MCF 10A (cell line): ENCODE results near the gene PPIF. TPM values are rescaled to one million over a fixed set of nuclear protein-coding genes. Genes with fewer than 3 reads are reported as not detected.

Experiments
- BruUV-seq: library from RNA; stranded (reverse); fragments of 400-500 nt; replicated peaks from 2 replicates; lab custom pipeline; 2021; lab: Mats Ljungman, UMichigan
- CTCF ChIA-PET: fragments of 300-600 bp; sonication (Branson Sonifier 250); formaldehyde crosslinking; extraction: SDS; loops from one replicate; lab custom pipeline; 2021; ENCODE audit warnings: antibody characterized with exemption, inconsistent platforms; lab: Yijun Ruan, JAX
- POLR2A ChIA-PET: fragments of 300-600, 350-650 bp; sonication (Branson Sonifier 250); formaldehyde crosslinking; extraction: SDS; loops from one replicate; lab custom pipeline; 2020; ENCODE audit warnings: antibody characterized with exemption, inconsistent platforms; lab: Yijun Ruan, JAX
- DNase-seq: peaks from one replicate; pipeline ENCODE4 v3.0.0-alpha.2; 2018; ENCODE audit not compliant: unreplicated experiment
- H3K27ac Mint-ChIP-seq: one replicate; pipeline ENCODE4 v1.8.0; 2022; ENCODE audit warnings: mild to moderate bottlenecking, low read depth, mixed read lengths; ENCODE audit not compliant: unreplicated experiment
- H3K27me3 Mint-ChIP-seq: one replicate; pipeline ENCODE4 v1.8.0; 2022; ENCODE audit warnings: mixed read lengths; ENCODE audit not compliant: insufficient read depth, unreplicated experiment
- H3K36me3 Mint-ChIP-seq: one replicate; pipeline ENCODE4 v1.8.0; 2022; ENCODE audit warnings: mild to moderate bottlenecking, moderate library complexity, mixed read lengths; ENCODE audit not compliant: insufficient read depth, unreplicated experiment
- H3K4me1 Mint-ChIP-seq: one replicate; pipeline ENCODE4 v1.8.0; 2022; ENCODE audit warnings: mixed read lengths; ENCODE audit not compliant: insufficient read depth, unreplicated experiment
- H3K4me3 Mint-ChIP-seq: one replicate; pipeline ENCODE4 v1.8.0; 2022; ENCODE audit warnings: mild to moderate bottlenecking, moderate library complexity, mixed read lengths; ENCODE audit not compliant: unreplicated experiment
- H3K9me3 Mint-ChIP-seq: one replicate; pipeline ENCODE4 v1.8.0; 2022; ENCODE audit warnings: mixed read lengths; ENCODE audit not compliant: unreplicated experiment
- CTCF ChIP-seq: fragments of 200-600 bp; IDR thresholded peaks from one replicate; pipeline ENCODE4 v1.8.0; 2022; ENCODE audit warnings: antibody characterized with exemption, mild to moderate bottlenecking; ENCODE audit not compliant: unreplicated experiment
- intact Hi-C: fragments of 100-400 bp; cut with micrococcal nuclease; formaldehyde crosslinking; loops from 2 replicates; pipeline ENCODE4 v1.14.1; 2022
- total RNA-seq: library from RNA; stranded (reverse); gene quantifications from 2 replicates; pipeline ENCODE4 v1.2.3, GENCODE V29; 2022

Gene PPIF
- total RNA-seq, 1 experiment from 2014 or later = 76.5 TPM

- H3K36me3 Mint-ChIP-seq = no peaks in the 10 kb centered on the region
- no peaks in the 10 kb centered on the region for H3K4me1 Mint-ChIP-seq
- ChIA-PET CTCF (interaction anchor here (0.6 kb wide), 2 partner anchors 61 to 1077 kb away, joined by 3 to 4 read pairs; no protein-coding TSS in a partner anchor), POLR2A (no interaction called here)
- H3K27me3 Mint-ChIP-seq = no peaks in the 10 kb centered on the region
- no TSS peak for BruUV-seq
- intact Hi-C loops = no loop called here
- H3K27ac Mint-ChIP-seq = no peak overlapping the region
- no peak for TF ChIP-seq CTCF
- no peaks in the 10 kb centered on the region for H3K9me3 Mint-ChIP-seq
- DNase-seq = no peak
- H3K4me3 Mint-ChIP-seq = no peak overlapping the region
These were observed 6.5 kb upstream of the PPIF start for GRCh38 chr10:79340646-79341244.

- ChIA-PET POLR2A (interaction anchor here (1.4 kb wide), 1 partner anchor 13 kb away, joined by 7 read pairs; no protein-coding TSS in a partner anchor), CTCF (interaction anchor here (1.3 to 1.4 kb wide), 2 partner anchors 32 to 1295 kb away, joined by 3 to 4 read pairs; no protein-coding TSS in a partner anchor)
- Mint-ChIP-seq H3K9me3 (no peaks in the 10 kb centered on the region), H3K36me3 (no peaks in the 10 kb centered on the region), H3K4me1 (no peaks in the 10 kb centered on the region), H3K4me3 (no peak overlapping the region), H3K27me3 (no peaks in the 10 kb centered on the region), H3K27ac (no peak overlapping the region)
- intact Hi-C loops = no loop called here
- DNase-seq = no peak
- no peak for TF ChIP-seq CTCF
- BruUV-seq = no TSS peak
These were observed 4.9 kb upstream of the PPIF start for GRCh38 chr10:79342295-79342761.

GRCh38 chr10:79342811-79343561 lies 4.3 kb upstream of the PPIF start:
- no peaks in the 10 kb centered on the region for H3K4me1 Mint-ChIP-seq
- no peak for DNase-seq
- H3K9me3 Mint-ChIP-seq = no peaks in the 10 kb centered on the region
- no TSS peak for BruUV-seq
- no peak overlapping the region for H3K4me3 Mint-ChIP-seq
- no peaks in the 10 kb centered on the region for H3K36me3 Mint-ChIP-seq
- ChIA-PET POLR2A (interaction anchor here (1.4 kb wide), 1 partner anchor 14 kb away, joined by 7 read pairs; no protein-coding TSS in a partner anchor), CTCF (interaction anchor here (1.3 to 1.4 kb wide), 2 partner anchors 31 to 1296 kb away, joined by 3 to 4 read pairs; no protein-coding TSS in a partner anchor)
- no peak for TF ChIP-seq CTCF
- no peaks in the 10 kb centered on the region for H3K27me3 Mint-ChIP-seq
- H3K27ac Mint-ChIP-seq = no peak overlapping the region
- intact Hi-C loops = no loop called here
